ENCODE results near the gene COL23A1.
A peak's percentile ranks its signal among the peaks of the same experiment; 100 is the strongest.
"Not testable (repeated sequence)": the region's sequence is repeated elsewhere in the genome, so short reads cannot be mapped to it uniquely, and the experiment has no call there.

The COL23A1 gene

GRCh38 chr5:178234121-178234749, 356.0 kb downstream of the COL23A1 start:
- no peak for DNase-seq

- no peak for DNase-seq
Observed at GRCh38 chr5:178232920-178233429, 357.2 kb downstream of the COL23A1 start.

DNA sequence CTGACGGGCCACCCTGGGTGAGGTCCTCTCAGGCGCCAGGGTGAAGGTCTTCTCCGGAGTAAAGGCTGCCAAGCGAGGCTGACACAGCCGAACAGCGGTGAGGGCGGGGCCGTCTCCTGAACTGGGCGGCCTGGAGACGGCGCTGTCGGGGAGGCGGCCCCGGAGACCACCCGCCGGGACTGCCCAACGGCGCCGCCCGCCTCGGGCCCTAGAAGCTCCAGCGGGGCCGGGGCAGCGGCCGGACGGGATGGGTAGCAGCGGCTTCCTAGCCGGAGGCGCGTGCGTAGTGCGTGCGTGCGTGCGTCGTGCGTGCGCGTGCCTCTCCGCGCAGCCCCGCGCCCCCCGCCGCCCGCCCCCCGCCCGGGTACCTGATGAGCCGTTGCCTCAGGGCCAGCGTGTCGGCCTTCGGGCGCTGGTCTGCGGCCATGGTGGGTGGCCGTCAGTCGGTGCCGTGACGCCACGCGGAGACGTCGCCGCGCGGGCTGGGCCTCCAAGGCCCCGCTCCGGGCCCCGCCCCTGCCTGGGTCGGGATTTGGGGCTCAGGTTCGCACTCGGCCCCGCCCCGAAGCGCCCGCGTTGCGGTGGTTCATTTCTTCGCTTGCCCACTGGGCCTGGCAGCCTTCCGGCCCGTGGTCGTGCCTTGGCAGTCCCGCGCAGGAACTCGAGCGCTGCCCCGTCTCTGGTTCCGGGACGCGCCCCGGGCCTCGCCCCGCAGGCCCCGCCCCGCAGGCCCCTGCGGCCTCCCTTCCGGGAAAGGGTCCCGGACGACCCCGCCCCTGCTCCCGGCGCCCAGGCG, 357.9 kb downstream of the COL23A1 start, which contains the start of gene PHYKPL:
TSS of gene PHYKPL (minus strand) at position 679 of the 796 bp plus-strand sequence. CDS start at position 427, 252 bp downstream.
- peak; percentile 44 to 80 (median 70) for DNase-seq

DNA sequence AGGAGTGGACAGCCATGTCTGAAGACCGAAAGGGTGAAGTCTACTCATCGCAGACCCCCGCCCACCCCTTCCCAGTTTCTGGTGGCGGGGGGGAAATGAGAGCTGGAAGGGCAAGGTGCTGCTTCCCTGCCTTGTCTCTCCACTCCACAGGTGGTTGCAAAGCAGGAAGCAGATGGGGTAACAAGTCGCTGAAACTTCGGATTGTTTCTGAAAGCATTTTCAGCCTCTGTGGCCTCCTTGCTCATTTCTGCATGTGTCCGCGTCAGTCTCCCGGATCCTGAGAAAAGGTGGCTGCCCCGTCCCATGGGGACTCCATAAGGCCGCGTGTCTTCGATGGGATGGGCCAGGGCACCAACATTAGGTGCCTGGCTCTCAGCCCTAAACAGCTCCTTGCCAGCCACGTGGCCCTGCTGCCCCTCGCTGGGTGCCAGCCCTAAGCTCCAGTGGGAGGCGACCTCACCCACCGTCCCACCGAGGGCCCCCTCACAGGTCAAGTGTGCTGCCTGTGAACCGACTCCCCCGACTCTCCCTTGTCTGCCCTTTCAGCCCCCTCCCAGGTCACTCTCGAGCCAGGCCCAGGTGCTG, 358.6 kb downstream of the COL23A1 start:
- no peak for DNase-seq

GRCh38 chr5:178230879-178231538, 359.2 kb downstream of the COL23A1 start:
- DNase-seq, result no peak

GRCh38 chr5:178229861-178230260, 360.3 kb downstream of the COL23A1 start:
- no peak for DNase-seq

DNA sequence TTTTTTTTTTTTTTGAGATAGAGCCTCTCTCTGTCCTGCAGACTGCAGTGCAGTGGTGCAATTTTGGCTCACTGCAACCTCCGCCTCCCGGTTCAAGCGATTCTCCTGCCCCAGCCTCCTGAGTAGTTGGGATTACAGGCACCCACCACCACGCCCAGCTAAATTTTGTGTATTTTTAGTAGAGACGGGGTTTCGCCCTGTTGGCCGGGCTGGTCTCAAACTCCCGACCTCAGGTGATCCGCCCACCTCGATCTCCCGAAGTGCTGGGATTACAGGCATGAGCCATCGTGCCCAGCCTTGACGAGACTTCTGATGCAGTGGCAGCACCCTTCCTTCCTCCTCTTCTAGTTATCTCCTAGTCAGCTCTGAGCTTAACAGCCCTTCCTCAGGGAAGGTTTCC, 361.1 kb downstream of the COL23A1 start:
- not testable (repeated sequence) for DNase-seq

DNA sequence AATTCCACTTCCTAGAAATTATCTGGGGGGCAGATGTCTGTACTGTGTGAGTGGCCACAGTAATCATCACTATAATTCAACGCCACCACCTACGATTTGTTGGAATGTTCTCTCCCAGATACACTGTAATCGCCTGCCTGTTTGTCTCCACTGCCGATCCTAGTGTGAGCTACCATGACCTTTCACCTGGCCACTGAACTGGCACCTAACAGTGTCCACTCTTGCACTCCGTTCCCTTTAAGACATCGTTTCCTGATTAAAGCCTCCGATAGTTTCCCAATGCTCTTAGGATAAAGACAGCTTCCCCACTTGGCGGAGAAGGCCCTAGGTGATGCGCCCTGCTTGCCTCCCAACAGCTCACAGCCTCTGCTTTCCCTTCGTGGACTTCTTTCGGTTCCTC, 361.6 kb downstream of the COL23A1 start:
- DNase-seq, result no peak

DNA sequence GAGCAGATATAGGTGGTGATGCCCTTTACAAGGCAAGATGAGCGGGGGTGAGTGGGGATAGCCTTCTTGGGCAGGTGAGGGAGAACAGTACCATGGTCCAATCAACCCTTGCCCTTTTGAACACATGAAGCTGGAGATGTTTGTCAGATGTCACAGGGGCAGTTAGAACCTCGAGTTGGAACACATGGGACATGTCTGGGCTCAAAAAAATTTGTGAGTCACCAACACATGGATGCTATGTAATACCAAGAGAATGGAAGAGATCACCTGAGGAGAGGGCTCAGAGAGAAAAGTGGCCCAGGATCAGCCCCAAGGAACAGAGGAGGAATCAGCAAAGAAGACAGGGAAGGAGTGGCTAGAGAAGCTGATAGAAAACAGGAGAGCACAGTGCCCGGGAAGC, 362.3 kb downstream of the COL23A1 start:
- DNase-seq, result no peak

- no peak for DNase-seq
Observed at GRCh38 chr5:178227138-178227659, 363.0 kb downstream of the COL23A1 start.

GRCh38 chr5:178225174-178225573, 365.0 kb downstream of the COL23A1 start:
- no peak for DNase-seq

GRCh38 chr5:178224403-178224802, 365.8 kb downstream of the COL23A1 start:
- DNase-seq, result no peak

GRCh38 chr5:178223828-178224335, 366.3 kb downstream of the COL23A1 start:
- DNase-seq, result no peak

DNA sequence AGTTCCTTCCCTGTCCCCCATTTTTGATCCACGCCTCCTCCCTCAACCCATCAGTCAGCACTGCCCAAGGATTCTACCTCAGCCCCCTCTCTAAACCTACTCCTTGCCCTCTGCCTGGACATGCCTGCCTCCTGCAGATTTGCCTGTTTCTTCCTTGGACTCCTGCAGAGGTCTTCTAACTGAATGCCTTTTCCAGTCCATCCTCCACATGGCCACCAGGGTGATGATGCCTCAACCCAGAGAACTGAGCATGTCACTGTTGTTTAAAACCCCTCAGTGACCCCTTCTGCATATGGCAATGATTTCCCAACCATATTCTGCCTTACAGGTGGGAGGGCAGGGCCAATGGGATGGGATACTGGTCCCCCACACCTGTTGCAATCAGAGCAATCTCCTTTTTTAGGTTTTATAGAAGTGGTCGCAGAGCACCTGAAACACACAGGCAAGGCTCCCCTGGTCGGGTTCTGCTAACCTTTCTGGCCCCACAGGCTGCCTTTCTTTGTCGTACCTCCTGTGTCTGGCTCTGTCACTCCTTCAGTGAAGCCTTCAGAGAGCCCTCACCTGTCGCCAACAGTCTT, 366.9 kb downstream of the COL23A1 start:
- no peak for DNase-seq

- DNase-seq, result no peak
Observed at GRCh38 chr5:178222292-178222691, 367.9 kb downstream of the COL23A1 start.

GRCh38 chr5:178221853-178222252, 368.3 kb downstream of the COL23A1 start:
- no peak for DNase-seq

GRCh38 chr5:178221282-178221681, 368.9 kb downstream of the COL23A1 start:
- DNase-seq, result no peak

DNA sequence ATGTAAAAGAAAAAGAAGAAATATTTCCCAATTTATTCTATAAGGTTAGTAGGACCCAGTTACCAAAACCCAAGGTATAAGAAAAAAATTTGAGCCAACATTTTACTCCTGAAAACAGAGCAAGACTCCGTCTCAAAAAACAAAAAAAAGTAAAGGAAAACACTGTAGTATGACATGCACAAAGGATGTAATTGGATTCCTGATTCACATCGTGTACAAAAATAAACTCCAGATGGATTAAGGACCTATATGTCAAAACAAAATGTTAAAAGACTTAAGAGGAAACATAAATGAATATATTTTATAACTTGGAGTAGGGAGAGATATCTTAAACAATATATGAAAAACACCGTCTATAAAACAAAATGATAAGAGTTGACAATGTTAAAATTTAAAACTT, 371.4 kb downstream of the COL23A1 start:
- no peak for DNase-seq

DNA sequence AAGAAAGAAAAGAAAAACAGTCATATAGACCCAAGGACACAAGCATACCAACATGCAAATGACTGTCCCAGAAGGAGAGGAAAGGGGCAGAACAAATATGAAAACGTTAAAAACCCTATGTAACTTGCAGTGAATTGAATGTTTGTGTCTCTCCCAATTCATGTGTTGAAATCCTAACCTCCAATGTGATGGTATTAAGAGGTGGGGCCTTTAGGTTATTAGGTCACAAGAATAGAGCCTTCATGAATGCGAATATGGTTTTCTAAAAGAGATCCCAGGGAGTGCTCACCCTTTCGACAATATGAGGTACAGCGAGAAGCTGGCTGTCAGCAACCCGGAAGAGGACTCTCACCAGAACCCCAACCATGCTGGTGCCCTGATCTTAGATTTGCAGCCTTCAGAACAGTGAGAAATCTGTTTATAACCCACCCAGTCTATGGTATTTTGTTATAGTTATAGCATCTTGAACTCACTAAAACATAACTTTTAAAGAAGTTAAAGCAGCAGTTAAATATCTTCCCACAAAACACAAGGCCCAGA, 371.9 kb downstream of the COL23A1 start:
- no peak for DNase-seq

DNA sequence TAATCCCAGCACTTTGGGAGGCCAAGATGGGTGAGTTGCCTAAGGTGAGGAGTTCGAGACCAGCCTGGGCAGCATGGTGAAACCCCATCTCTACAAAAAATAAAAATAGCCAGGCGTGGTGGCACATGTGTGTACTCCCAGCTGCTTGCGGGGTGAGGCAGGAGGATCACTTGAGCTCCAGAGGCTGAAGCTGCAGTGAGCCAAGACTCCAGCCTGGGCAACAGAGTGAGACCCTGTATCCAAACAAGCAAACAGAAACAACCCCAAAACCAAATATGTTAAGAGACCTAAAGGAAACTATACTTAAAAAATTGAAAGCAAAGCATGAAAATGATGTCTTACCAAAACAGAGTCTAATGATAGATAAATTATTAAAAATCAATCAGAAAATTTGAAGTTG, 373.4 kb downstream of the COL23A1 start:
- DNase-seq, result no peak

GRCh38 chr5:178216088-178216534, 374.1 kb downstream of the COL23A1 start:
- no peak for DNase-seq
